Esophagus muscularis mucosa (tissue), 3 donors: ENCODE results near the gene EIF2B5.

Source experiments
- EP300 ChIP-seq: sonication (generic); formaldehyde crosslinking; IDR thresholded peaks from one replicate; pipeline ENCODE4 v1.6.1; 2017; ENCODE audit warnings: antibody characterized with exemption
- POLR2AphosphoS5 ChIP-seq, 2 donors: sonication (generic); formaldehyde crosslinking; IDR thresholded peaks; one replicate each; pipeline ENCODE4 v1.6.1; 2017; ENCODE audit warnings: antibody characterized with exemption in 2 of 2

DNA sequence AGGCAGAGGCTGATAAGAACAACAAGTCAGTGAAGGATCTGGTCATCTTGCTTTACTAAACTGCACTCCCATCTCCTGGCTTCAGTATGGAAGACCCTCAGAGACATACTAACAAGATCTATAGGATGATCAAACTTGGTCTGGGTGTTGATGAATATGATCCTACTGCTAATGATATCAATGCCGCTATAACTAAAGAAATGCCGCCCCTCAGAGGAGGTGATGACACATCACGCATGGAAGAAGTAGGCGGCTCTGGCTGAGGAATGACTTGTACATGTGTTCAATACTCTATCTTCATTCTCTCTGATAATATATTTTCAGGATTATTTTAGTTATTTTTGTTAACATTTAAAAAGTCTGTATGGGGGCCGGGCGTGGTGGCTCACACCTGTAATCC is 17.5 kb upstream of the EIF2B5 start:
- TF ChIP-seq POLR2AphosphoS5 (IDR thresholded peaks at IDR 0.05) (no peak), EP300 (no peak)
